ENCODE measurements around the gene KCNK18. TPM values are rescaled to one million over a fixed set of nuclear protein-coding genes. Genes with fewer than 3 reads are reported as not detected.

The KCNK18 gene
- total and polyA plus RNA-seq, 2 of the 8 experiments (the other 6 are each of a cell fraction or from before 2014, with no cell fraction given) = not detected

GRCh38 chr10:117184296-117184695, 13.0 kb upstream of the KCNK18 start:
- DNase-seq (ENCODE audit: low read depth in 1 of 2, low spot score in 2 of 2) (no peak), FAIRE-seq (no peak)
- CTCF ChIA-PET (ENCODE audit: partially characterized antibody) = interaction anchor here (0.6 to 5.7 kb wide), 8 partner anchors 8 to 557 kb away, joined by 3 to 38 read pairs (median 3); partner anchors contain the start of gene KCNK18
- Histone ChIP-seq H3K79me2 (ENCODE audit: control insufficient read depth in 1 of 2, insufficient read depth in 2 of 2, low read length in 2 of 2) (no peaks in the 10 kb centered on the region), H3K4me1 (replicated peaks in 1 of 4; ENCODE audit: control insufficient read depth in 3 of 4, insufficient read depth in 4 of 4, low read length in 3 of 4) (no peaks in the 10 kb centered on the region), H3K27ac (ENCODE audit: low read depth, low read length) (no peak overlapping the region), H3K9me3 (ENCODE audit: insufficient read depth in 2 of 2, low read depth in 1 of 2, low read length in 1 of 2) (no peaks in the 10 kb centered on the region), H4K5ac (ENCODE audit: insufficient read length, low read depth, low read length) (no peak overlapping the region), H3K18ac (ENCODE audit: extremely low read depth, low read length) (no peak overlapping the region), H3K36me3 (ENCODE audit: control insufficient read depth in 2 of 4, insufficient read depth in 4 of 4, low read length in 3 of 4) (no peaks in the 10 kb centered on the region), H3K4me2 (ENCODE audit: insufficient read depth in 1 of 2, low read depth in 2 of 2, low read length in 2 of 2) (no peak overlapping the region), H3K4me3 (ENCODE audit: extremely low read depth in 1 of 4, insufficient read depth in 2 of 4, low read depth in 3 of 4, low read length in 4 of 4) (no peak overlapping the region), H4K20me1 (replicated peaks in 1 of 2; ENCODE audit: control insufficient read depth in 1 of 2, insufficient read depth in 2 of 2, low read length in 2 of 2) (no peaks in the 10 kb centered on the region), H2AK5ac (ENCODE audit: low read depth, low read length) (no peak overlapping the region), H3K27me3 (replicated peaks in 1 of 4; ENCODE audit: control insufficient read depth in 3 of 4, extremely low read depth in 1 of 4, insufficient read depth in 3 of 4, low read length in 3 of 4) (no peaks in the 10 kb centered on the region; a peak in 1 of 7 replicates), H2AFZ (ENCODE audit: low read length) (no peak overlapping the region), H2BK15ac (ENCODE audit: low read length) (no peak overlapping the region), H2BK5ac (ENCODE audit: low read depth, low read length) (no peak overlapping the region), H3K4ac (replicated peaks; ENCODE audit: insufficient read length, low read depth, low read length) (no peak overlapping the region), H3K14ac (ENCODE audit: insufficient read length) (no peak overlapping the region), H4K8ac (ENCODE audit: extremely low read depth, insufficient read depth, low read length) (no peak overlapping the region), H2BK12ac (ENCODE audit: low read depth, low read length) (no peak overlapping the region), H3K9ac (replicated peaks in 1 of 4; ENCODE audit: extremely low read depth in 1 of 4, low read depth in 3 of 4, low read length in 3 of 4) (no peak overlapping the region), H3K23me2 (ENCODE audit: low read depth, low read length) (no peaks in the 10 kb centered on the region), H4K91ac (replicated peaks; ENCODE audit: insufficient read length, low read length) (no peak overlapping the region), H3K79me1 (ENCODE audit: low read depth, low read length) (no peaks in the 10 kb centered on the region), H2BK20ac (ENCODE audit: low read length) (no peak overlapping the region), H3K23ac (ENCODE audit: insufficient read length) (no peak overlapping the region), H3K56ac (replicated peaks; ENCODE audit: insufficient read length, low read depth, low read length) (no peak overlapping the region), H2BK120ac (replicated peaks; ENCODE audit: low read depth, low read length) (no peak overlapping the region)
- 91% methylated on average over 10 of the region's 10 CpGs; no CpG with 5 or more reads in 1 of the 2 experiments for WGBS, 2 experiments (ENCODE audit: extremely low coverage in 1 of 2, insufficient coverage in 1 of 2, insufficient read length in 1 of 2, insufficient replicate concordance in 2 of 2, low coverage in 1 of 2, low lambda C conversion rate in 2 of 2, missing lambda C conversion rate in 1 of 2)
- POLR2A ChIA-PET (ENCODE audit: partially characterized antibody) = no interaction called here
- TF ChIP-seq FOSL1 (IDR thresholded peaks at IDR 0.05; ENCODE audit: insufficient read depth, low read depth, low read length) (no peak), POLR2A (IDR thresholded peaks at IDR 0.05; ENCODE audit: control extremely low read depth in 1 of 2, low read depth in 2 of 2, low read length in 2 of 2) (no peak), POU5F1 (IDR thresholded peaks at IDR 0.05; ENCODE audit: low read depth, low read length) (no peak), RFX5 (IDR thresholded peaks at IDR 0.05; ENCODE audit: borderline replicate concordance, low read depth, low read length) (no peak), SRF (IDR thresholded peaks at IDR 0.05; ENCODE audit: low read depth, low read length) (no peak), RAD21 (IDR thresholded peaks at IDR 0.05 in 1 of 2, conservative IDR thresholded peaks at IDR 0.05 in 1 of 2; ENCODE audit: low read depth in 2 of 2, low read length in 2 of 2) (no peak), TCF12 (IDR thresholded peaks at IDR 0.05; ENCODE audit: low read depth, low read length) (no peak), KDM1A (IDR thresholded peaks at IDR 0.05; ENCODE audit: borderline replicate concordance, low read length) (no peak), ZNF274 (IDR thresholded peaks at IDR 0.05; ENCODE audit: borderline replicate concordance, extremely low read depth, low read length) (no peak), HDAC2 (IDR thresholded peaks at IDR 0.05; ENCODE audit: borderline replicate concordance in 1 of 2, low read depth in 2 of 2, low read length in 2 of 2) (no peak)
- TF ChIP-seq, protein P1, sequence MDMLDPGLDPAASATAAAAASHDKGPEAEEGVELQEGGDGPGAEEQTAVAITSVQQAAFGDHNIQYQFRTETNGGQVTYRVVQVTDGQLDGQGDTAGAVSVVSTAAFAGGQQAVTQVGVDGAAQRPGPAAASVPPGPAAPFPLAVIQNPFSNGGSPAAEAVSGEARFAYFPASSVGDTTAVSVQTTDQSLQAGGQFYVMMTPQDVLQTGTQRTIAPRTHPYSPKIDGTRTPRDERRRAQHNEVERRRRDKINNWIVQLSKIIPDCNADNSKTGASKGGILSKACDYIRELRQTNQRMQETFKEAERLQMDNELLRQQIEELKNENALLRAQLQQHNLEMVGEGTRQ (IDR thresholded peaks at IDR 0.05; ENCODE audit: low read length) = no peak

All from H1 (cell line).